Activated CD8-positive, alpha-beta memory T cell treated with anti-CD3 and anti-CD28 coated beads, Interleukin-2, amount 50 U/mL, for 4 hours (primary cell): ENCODE results near the gene ARHGAP12.
"Not testable (repeated sequence)": the region's sequence is repeated elsewhere in the genome, so short reads cannot be mapped to it uniquely, and the experiment has no call there.

ENCODE experiments used
- DNase-seq: peaks from one replicate; pipeline ENCODE4 v3.0.0-alpha.2; 2020

The ARHGAP12 gene

DNA sequence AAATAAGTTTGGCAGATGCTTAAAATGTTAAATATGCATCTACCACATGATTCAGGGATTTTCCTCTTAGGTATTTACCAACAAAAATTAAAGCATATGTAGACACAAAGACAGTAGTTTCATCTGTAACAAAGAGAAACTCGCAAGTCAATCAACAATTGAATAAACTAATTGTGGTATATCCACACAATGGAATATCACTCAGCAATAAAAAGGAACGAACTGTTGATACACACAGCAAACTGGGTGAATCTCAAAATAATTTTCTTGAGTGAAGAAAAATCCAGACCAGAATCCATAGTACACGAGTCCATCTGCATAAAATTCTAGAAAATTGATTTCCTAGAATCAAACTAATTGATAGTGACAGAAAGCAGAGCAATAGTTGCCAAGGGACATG is 5.2 kb downstream of the ARHGAP12 start:
- DNase-seq: no peak

DNA sequence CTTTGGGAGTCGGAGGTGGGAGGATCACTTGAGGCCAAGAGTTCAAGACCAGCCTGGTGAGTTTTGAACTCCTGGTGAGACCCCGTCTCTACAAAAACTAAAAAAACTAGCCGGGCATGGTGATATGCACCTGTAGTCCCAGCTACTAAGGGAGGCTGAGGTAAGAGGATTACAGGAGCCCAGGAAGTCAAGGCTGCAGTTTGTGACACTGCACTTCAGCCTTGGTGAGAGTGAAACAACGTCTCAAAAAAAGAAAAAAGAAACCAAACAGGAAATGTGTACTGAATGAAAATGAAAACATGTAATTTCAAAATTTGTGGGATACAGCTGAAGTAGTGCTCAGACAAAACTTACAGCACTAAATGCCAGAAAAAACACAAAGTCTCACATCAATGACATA is 7.6 kb downstream of the ARHGAP12 start:
- DNase-seq: no peak

DNA sequence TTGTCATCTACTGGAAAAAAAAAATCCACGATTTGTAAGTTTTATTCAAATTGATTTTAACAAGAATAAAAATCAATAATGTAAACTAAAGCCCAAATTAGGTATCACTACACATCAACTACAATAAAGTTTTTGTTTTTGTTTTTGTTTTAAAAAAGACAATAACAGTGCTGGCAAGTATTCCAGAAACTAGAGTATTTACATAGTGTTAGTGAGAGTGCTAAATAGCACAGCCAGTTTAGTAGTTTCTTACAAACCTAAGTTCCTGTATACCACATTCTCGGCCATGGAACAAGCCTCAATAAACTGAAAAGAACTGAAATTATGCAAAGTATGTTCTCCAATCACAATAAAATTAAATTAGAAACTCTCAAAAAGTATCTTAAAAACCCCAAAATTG is 8.1 kb downstream of the ARHGAP12 start:
- no peak for DNase-seq

DNA sequence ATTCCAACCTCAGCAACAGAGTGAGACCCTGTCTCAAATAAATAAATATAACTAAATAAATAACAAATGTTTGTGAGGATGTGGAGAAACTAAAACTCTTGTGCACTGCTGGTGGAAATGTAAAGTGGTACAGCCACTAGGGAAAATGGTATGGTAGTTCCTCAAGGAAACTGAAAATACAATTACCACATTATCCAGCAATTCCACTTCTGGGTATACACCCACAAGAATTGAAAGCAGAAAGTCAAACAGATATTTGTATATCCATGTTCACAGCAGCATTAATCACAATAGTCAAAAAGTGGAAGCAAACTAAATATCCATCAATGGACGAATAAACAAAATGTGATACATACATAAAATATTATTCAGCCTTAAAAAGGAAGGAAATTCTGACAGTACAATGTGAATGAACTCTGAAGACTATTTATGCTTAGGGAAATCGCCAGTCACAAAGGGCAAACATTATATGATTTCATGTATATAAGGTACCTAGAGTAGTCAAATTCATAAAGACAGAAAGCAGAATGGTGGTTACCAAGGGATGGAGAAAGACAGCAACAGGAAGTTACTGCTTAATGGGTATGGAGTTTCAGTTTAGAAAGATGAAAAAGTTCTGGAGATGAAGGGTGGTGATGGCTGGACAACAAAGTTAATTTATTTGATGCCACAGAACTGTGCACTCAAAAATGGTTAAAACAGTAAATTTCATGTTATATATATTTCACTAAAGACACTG is 9.8 kb downstream of the ARHGAP12 start:
- DNase-seq: no peak

DNA sequence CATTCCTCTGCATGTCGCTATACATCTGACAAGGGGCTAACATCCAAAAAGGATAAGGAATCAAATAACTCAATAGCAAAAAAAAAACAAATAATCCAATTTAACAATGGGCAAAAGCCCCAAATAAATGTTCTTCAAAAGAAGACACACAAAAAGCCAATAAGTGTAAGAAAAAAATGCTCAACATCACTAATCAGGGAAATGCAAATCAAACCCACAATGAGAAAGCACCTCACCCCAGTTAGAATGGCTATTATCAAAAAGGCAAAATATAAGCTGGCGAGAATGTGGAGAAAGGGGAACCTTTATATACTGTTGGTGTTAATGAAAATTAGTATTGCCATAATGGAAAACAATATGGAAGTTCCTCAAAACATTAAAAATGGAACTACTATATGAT is 14.3 kb downstream of the ARHGAP12 start:
- DNase-seq: no peak

DNA sequence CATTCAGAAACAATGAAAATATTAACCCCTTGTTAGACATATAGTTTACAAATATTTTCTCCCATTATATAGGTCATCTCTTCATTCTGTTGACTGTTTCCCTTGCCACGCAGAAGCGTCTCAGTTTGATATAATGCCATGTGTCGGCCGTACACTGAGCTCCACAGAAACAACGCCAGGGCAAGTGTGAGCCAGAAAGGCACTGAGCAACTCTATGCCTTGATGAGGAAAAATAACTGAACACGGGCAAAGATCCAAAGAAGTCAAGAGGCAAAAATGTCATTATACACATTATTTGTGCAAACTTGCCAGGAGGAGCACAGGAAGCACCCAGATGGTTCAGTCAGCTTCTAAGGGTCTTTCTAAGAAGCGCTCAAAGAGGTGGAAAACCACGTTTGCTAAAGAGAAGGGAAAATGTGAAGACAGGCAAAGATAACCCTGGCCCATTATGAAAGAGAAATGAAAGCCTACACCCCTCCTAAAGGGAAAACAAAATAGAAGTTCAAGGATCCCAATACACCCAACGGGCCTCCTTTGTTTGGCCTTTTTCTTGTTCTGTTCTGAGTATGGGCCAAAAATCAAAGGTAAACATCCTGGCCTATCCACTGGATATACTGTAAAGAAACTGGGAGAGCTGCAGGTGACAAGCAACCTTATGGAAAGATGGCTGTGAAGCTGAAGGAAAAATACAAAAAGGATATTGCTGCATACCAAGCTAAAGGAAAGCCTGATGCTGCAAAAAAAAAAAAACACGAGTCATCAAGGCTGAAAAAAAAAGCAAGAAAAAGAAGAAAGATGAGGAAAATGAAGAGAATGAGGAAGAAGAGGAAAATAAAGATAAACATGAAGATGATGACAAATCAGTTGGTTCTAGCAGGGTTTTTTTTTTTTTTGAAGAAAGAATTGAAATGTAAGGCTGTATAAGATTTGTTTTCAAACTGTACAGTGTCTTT is 15.5 kb downstream of the ARHGAP12 start:
- no peak for DNase-seq

DNA sequence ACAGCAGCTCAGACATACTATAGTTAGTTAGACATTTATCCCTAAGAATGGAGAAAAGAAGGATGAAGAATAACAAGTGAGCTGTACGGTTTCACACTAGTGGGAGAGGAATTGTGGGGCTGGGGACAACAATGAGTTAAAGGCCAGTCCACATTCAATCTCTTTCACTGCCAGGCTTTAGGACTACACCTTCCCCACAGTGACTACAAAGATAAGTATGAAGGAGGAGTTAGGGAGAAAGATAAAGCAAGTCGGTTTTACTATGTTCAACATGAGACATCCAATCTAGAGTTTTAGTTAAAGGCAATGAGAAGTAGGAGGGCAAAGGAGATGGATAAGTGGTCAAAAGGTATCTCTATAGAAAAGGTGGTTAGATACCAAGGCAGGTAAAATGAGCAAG is 16.3 kb downstream of the ARHGAP12 start:
- DNase-seq: no peak

DNA sequence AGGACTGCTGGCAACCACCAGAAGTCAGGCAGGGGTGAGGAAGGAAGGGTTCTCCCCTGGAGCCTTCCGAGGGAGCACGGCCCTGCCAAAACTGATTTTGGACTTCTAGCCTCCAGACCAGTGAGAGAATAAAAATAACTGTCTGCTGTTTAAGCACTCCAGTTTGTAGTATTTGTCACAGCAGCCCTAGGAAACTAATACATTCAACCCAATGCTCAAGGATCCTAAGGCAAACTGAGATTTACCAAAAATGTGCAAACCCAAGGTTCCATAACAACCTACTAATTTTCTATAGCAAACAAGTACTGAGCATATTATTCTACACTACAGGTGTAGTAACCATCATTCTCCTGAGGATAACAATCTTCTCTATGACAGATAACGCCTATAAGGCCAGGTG is 18.6 kb downstream of the ARHGAP12 start:
- DNase-seq: no peak

DNA sequence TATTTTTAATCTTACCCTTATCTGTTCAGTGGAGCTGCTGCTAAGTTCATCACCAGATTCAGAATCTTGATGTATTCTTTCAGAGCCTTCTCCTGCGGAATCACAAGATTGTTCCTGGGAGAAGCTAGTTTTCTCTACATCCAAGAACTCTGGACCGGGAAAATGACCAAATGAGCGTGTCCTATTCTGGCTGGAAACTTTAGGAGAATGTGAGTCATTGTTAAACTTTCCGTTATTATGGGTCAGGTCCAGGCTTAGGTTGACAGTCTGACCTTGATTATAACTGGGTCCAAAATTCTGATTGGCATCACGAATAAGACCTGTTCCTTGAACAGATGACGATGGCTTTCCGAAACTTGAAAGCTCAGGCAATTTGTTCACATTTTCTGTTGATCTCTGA is 20.5 kb downstream of the ARHGAP12 start:
- no peak for DNase-seq

DNA sequence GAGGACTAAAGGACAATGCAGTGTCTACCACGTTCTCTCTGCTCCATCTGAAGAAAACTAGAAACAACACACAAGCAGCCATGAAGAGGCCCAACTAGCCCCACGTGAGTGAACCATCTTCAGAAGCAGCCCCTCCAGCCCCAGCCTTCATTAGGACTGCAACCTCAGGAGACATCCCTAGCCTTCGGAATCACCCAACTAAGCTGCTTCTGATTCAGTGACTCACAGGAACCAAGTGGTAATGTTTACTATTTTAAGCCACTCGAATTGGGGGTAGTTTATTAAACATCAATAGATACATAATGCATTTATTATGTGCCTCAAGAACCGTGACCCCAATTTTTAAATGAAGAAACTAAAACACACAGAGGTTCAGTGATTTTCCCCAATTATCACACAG is 22.6 kb downstream of the ARHGAP12 start:
- no peak for DNase-seq

DNA sequence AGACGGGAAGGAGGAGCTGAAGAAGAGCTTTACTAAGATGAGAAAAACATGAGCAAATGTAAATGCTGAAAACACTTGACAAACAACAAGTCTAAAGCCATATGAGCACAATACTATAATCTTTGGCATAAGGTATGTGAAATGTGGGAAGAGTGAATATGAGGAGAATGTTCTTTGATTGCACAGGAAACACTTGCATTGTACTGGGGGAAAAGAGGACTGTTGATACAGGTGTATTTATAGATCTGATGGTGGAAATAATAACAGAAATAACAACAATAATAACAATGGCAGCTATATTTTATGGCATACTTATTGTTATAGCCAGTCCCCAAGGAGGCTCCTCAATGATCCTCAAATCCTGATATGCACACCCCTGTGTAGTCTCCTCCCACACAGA is 23.0 kb downstream of the ARHGAP12 start:
- no peak for DNase-seq

DNA sequence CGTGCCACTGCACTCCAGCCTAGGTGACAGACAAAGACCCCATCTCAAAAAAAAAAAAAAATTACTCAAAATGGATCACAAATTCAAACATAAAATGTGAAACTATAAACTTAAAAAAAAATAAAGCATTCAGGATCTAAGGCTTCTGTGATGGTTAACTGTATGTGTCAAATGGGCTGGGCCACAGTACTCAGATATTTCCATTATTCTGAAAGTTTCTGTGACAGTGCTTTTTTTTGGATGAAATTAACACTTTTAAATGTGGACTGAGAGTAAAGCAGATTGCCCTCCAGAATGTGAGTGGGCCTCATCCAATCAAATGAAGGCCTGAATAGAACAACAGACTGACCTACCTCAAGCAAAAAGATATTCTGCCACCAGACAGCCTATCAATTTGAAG is 26.0 kb downstream of the ARHGAP12 start:
- no peak for DNase-seq

DNA sequence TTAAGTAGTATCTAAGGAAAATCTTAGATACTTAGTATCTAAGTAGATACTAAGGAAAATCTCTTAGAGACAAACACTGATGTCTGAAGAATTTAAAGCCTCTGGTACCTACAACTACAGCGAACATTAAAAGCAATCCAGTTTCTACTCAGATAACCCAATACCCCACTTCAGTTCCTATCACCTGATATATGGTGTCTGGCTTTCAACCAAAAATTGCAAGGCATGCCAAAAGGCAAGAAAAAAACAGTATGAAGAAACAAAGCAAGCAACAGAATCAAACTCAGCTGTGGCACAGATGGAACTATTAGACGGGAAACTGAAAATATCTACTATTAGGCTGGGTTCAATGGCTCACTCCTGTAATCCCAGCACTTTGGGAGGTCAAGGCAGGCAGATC is 31.1 kb downstream of the ARHGAP12 start:
- no peak for DNase-seq

DNA sequence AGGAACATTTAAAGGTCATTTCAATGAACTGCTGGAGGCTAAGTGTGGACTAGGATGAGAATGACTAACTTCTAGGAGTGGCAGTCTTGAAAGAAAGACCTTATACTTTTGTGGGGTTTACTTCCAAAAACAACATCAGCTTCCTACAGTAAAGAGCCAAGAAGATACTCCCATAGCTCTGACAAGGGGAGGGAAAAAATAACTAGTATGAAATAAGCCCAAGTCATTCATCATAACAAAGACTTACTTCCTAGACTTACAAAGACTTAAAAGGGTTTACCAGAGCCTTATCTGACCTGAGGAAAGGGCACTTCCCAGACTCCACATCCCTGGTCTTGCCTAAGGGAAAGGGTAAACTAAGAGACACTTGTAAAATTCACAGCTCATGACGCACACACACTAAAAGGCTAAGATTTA is 31.7 kb downstream of the ARHGAP12 start:
- no peak for DNase-seq

DNA sequence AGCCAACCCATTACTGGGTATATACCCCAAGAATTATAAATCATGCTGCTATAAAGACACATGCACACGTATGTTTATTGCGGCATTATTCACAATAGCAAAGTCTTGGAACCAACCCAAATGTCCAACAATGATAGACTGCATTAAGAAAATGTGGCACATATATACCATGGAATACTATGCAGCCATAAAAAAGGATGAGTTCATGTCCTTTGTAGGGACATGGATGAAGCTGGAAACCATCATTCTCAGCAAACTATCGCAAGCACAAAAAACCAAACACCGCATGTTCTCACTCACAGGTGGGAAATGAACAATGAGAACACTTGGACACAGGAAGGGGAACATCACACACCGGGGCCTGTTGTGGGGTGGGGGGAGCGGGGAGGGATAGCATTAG is 32.9 kb downstream of the ARHGAP12 start:
- not testable (repeated sequence) for DNase-seq

DNA sequence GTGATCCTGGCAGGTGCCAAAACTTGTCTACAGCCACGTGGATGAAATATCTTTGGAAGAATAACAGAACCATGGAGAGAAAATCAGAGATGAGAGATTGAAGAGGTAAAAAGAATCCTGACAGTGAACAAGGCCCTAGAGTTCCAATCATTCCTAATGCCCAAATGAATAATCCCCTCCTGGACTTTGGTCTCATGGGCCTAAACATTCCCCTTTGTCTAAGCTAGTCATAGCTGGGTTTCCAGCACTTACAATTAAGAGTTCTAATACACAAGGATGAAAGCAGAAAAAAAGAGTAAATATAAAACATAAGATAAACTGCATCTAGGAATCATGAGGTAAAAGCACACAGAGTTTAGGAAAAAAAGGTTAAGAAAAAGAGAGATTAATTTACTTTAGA is 40.2 kb downstream of the ARHGAP12 start:
- no peak for DNase-seq

DNA sequence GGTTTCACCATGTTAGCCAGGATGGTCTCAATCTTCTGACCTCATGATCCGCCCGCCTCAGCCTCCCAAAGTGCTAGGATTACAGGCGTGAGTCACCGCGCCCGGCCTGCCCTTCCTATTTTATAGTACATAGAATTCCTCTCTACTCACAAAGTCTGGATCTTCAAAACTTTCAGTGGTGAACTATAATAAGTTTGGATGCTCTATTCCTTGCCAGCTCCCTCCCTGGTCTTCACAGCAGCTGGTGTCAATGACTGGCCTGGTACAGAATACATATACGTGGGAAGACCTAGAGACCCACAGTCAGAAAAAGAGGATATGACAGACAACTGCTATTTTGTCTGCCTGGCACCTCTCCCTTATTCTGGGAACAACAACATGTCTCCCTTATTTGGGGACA is 40.8 kb downstream of the ARHGAP12 start:
- DNase-seq: no peak

DNA sequence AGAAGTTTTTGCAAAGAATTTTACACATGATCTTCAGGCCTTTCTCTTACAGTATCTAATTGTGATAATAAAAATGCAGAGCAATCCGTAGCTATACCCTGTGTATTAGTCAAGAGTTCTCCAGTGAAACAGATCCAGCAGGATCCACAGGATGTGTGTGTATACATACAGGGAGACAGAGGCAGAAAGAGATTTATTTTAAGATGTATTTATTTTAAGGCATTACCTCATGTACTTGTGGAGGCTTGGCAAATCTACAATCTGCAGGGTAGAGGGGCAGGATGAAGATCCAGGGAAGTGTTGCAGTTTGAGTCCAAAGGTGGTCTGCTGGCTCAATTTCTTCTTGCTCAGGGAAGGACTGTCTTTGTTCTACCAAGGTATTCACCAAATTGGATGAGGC is 41.7 kb downstream of the ARHGAP12 start:
- DNase-seq: no peak

DNA sequence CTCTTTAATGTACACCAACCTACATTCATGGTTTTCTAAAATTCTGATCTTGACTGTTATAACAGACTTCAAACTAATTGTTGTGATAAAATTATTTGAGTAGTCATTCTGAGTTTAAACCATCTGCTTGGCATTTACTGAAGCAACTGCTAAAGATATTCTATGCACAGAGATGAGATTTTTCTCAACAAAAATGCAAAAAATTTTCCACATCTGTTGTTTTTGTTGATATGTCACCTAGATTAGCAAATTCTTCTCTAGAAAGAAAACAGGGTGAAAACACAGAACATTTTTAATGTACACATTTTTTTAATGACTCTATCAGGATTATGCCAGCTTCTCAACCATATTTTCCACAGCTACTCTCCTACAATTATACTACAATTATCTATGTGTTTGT is 42.7 kb downstream of the ARHGAP12 start:
- no peak for DNase-seq

DNA sequence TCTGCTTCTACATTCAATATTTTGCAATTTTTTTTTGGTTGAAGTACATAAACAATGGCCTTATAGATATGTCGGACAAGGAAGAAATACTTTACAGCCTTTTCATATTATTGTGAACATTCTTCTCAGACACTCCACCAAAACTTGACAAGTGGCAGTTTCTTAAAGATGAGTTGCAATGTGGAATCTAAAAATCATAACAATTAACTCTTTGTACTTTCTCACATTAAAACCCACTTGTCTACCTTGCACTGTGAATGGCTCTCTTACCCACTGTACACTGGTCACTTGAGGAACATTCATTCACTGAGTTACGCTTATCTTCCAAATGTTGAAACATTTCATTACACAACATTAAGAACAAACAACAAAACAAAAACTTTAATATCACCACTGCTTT is 44.2 kb downstream of the ARHGAP12 start:
- no peak for DNase-seq

DNA sequence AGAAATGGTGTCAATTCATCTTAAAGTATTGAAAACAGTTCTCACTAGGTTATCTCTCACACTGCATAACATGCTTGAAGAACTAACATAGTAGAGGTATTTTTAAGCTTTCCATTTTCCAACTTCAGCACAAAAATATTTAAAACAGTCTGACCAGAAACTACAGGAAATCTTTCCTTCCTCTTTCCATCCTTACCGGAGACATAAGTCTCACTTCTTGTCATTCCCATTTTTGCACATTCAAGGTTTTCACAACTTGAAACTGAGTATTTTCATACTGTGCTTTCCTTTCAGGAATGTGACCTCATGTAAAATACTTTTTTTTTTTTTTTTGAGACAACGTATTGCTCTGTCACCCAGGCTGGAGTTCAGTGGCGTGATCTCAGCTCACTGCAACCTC is 45.2 kb downstream of the ARHGAP12 start:
- no peak for DNase-seq

DNA sequence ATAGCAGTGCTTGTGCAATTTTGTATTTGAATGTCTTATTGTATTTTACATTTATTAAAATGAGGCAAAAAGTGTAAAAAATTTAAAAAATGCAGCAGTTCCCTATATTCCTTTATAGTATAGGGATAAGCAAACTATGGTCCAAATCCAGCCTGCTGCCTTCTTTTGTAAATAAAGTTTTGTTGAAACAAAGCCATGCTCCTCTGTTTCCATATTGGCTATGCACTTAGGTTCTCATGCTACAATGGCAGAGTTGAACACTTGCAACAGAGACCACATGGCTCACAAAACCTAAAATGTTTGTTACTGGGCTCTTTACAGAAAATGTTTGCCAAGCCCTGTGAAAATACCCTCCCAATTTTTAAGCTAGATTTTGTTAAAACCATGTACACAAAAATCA is 50.1 kb downstream of the ARHGAP12 start:
- DNase-seq: no peak

DNA sequence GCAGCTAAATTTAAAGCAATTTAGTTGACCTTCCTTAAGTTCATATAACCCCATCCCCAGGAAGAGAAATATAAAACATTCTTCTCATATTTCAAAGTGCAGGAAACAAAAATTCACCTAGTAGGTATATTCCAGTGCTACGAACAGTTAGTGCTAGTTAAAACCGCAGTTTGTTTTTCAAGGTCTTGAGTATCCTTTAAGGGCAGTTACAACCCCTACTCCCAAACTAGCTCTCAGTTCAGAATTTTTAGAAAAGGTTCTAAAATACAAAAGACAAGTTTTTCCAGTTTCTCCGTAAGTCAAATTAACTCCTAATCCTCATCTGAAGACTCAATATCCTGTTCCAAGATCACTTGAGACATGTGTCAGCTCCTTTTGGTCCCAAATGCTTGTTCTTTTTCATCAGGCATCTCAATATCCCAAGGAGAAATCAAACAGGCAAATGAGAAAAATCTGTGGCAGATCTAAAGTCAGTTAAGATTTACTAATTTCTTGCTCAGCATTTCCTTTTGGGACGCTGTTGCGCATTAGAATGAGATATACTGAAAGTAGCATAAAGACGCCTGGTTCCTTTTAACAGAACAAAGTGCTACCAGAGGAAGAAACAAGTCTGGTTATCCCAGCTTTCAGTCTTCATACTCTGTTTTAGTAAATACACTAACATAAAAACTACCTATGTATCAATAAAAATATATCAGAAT is 51.8 kb downstream of the ARHGAP12 start:
- no peak for DNase-seq

DNA sequence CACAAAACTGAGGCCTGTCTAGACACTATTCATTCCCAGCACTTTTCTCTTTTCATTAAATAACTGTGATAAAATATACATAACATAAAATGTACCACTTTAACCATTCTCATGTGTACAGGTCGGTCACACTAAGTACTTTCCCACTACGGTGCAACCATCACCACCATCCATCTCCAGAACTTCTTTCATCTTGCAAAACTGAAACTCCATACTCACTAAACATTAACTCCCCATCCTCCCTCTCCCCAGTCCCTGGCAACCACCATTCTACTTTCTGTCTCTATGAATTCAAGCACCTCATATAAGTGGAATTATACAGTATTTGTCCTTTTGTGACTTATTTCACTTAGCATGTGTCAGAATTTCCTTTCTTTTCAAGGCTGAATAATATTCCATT is 53.0 kb downstream of the ARHGAP12 start:
- no peak for DNase-seq
